CD4-positive, CD25-positive, alpha-beta regulatory T cell (primary cell): ENCODE results near the gene NTF4. TPM values are rescaled to one million over a fixed set of nuclear protein-coding genes. Genes with fewer than 3 reads are reported as not detected.
"Not testable (repeated sequence)": the region's sequence is repeated elsewhere in the genome, so short reads cannot be mapped to it uniquely, and the experiment has no call there.

Experiments
- ATAC-seq, 2 donors: fragments of 150-1000 bp; cut with Tn5 transposase; one replicate each; pipeline ENCODE4 v1.10.0; 2021; ENCODE audit warnings: low read depth in 2 of 2, moderate number of reproducible peaks in 2 of 2, moderate library complexity in 1 of 2
- DNase-seq, 3 donors: peaks; one replicate each; pipeline versions ENCODE4 v3.0.0 to v3.0.0-alpha.2; 2012 to 2022; ENCODE audit warnings: mixed read lengths in 1 of 3
- H3K27ac ChIP-seq: one replicate; pipeline ENCODE4 v1.7.0; 2013; ENCODE audit warnings: mild to moderate bottlenecking, low read length; ENCODE audit not compliant: insufficient read depth, poor library complexity, severe bottlenecking
- H3K27me3 ChIP-seq: one replicate; pipeline ENCODE4 v1.7.0; 2013; ENCODE audit warnings: low read length; ENCODE audit not compliant: control insufficient read depth, insufficient read depth
- H3K36me3 ChIP-seq: one replicate; pipeline ENCODE4 v1.7.0; 2013; ENCODE audit warnings: mild to moderate bottlenecking, low read length, moderate library complexity; ENCODE audit not compliant: control insufficient read depth, insufficient read depth
- H3K4me1 ChIP-seq: 2 replicates; pipeline ENCODE4 v1.7.0; 2013; ENCODE audit warnings: mild to moderate bottlenecking, low read length; ENCODE audit not compliant: insufficient read depth, control insufficient read depth, poor library complexity, severe bottlenecking
- H3K4me3 ChIP-seq: one replicate; pipeline ENCODE4 v1.7.0; 2013; ENCODE audit warnings: low read depth, mild to moderate bottlenecking, low read length, moderate library complexity
- H3K9me3 ChIP-seq, 2 experiments: 1 replicate in 1 of 2; 2 replicates in 1 of 2; pipeline ENCODE4 v1.7.0; 2013; ENCODE audit warnings: low read length in 2 of 2, mild to moderate bottlenecking in 1 of 2, moderate library complexity in 1 of 2; ENCODE audit not compliant: control insufficient read depth in 2 of 2
- H3K27ac Mint-ChIP-seq, 3 donors: one replicate each; pipeline ENCODE4 v1.8.0; 2020 to 2022; ENCODE audit warnings: mild to moderate bottlenecking in 3 of 3, mixed read lengths in 3 of 3, moderate library complexity in 2 of 3
- H3K27me3 Mint-ChIP-seq: one replicate; pipeline ENCODE4 v1.8.0; 2022; ENCODE audit warnings: mild to moderate bottlenecking, mixed read lengths
- H3K36me3 Mint-ChIP-seq: one replicate; pipeline ENCODE4 v1.8.0; 2020; ENCODE audit warnings: mixed read lengths
- H3K4me1 Mint-ChIP-seq, 4 donors: one replicate each; pipeline ENCODE4 v1.8.0; 2020 to 2022; ENCODE audit warnings: mixed read lengths in 4 of 4, mild to moderate bottlenecking in 1 of 4
- H3K4me3 Mint-ChIP-seq, 4 donors: one replicate each; pipeline ENCODE4 v1.8.0; 2020 to 2022; ENCODE audit warnings: mild to moderate bottlenecking in 4 of 4, mixed read lengths in 4 of 4, moderate library complexity in 3 of 4
- H3K9me3 Mint-ChIP-seq, 7 donors: one replicate each; pipeline ENCODE4 v1.8.0; 2020 to 2022; ENCODE audit warnings: mixed read lengths in 7 of 7, mild to moderate bottlenecking in 3 of 7, moderate library complexity in 2 of 7
- polyA plus RNA-seq, 4 donors: library from polyadenylated mRNA; unstranded; fragments of 300-500 nt; fragmentation: Illumina TruSeq; gene quantifications; one replicate each; pipeline ENCODE4 v1.2.3, GENCODE V29; 2021
- total RNA-seq: library from RNA; stranded (reverse); gene quantifications from one replicate; pipeline ENCODE4 v1.2.3, GENCODE V29; 2022

NTF4 gene
- total and polyA plus RNA-seq, 5 donors from 2014 or later = not detected

- Histone ChIP-seq H3K27me3 (peaks cover 3% of the 10 kb centered on the region), H3K36me3 (no peaks in the 10 kb centered on the region), H3K4me3 (no peak overlapping the region), H3K27ac (no peak overlapping the region), H3K4me1 (peaks cover 27% of the 10 kb centered on the region), H3K9me3 (no peaks in the 10 kb centered on the region)
- Mint-ChIP-seq H3K27ac (peak overlapping the region in 1 of 3 donors; percentile 31), H3K9me3 (peaks cover 0 to 5% (median 0%) of the 10 kb centered on the region in 7 donors), H3K36me3 (no peaks in the 10 kb centered on the region), H3K27me3 (peaks cover 90% of the 10 kb centered on the region), H3K4me3 (no peak overlapping the region), H3K4me1 (peaks cover 0 to 24% (median 10%) of the 10 kb centered on the region in 4 donors)
- ATAC-seq (no peak), DNase-seq (no peak)
Observed at GRCh38 chr19:49061000-49061399, 3.6 kb downstream of the NTF4 start.

GRCh38 chr19:49059053-49059452 lies 5.6 kb downstream of the NTF4 start:
- peaks cover 0 to 5% (median 0%) of the 10 kb centered on the region in 7 donors for H3K9me3 Mint-ChIP-seq
- peaks cover 83% of the 10 kb centered on the region for H3K27me3 Mint-ChIP-seq
- no peak overlapping the region for H3K27ac Mint-ChIP-seq
- H3K4me3 Mint-ChIP-seq = peak overlapping the region in 2 of 4 donors; percentile 1 to 36
- H3K36me3 Mint-ChIP-seq = no peaks in the 10 kb centered on the region
- Histone ChIP-seq H3K27me3 (peaks cover 3% of the 10 kb centered on the region), H3K4me3 (no peak overlapping the region), H3K4me1 (peaks cover 25% of the 10 kb centered on the region), H3K36me3 (no peaks in the 10 kb centered on the region), H3K9me3 (no peaks in the 10 kb centered on the region), H3K27ac (no peak overlapping the region)
- DNase-seq (no peak), ATAC-seq (no peak)
- peaks cover 0 to 22% (median 10%) of the 10 kb centered on the region in 4 donors for H3K4me1 Mint-ChIP-seq

GRCh38 chr19:49058562-49058961 lies 6.1 kb downstream of the NTF4 start:
- Mint-ChIP-seq H3K27ac (no peak overlapping the region), H3K36me3 (no peaks in the 10 kb centered on the region), H3K4me3 (no peak overlapping the region), H3K4me1 (peaks cover 0 to 23% (median 10%) of the 10 kb centered on the region in 4 donors), H3K27me3 (peaks cover 78% of the 10 kb centered on the region), H3K9me3 (peaks cover 0 to 5% (median 0%) of the 10 kb centered on the region in 7 donors)
- peaks cover 25% of the 10 kb centered on the region for H3K4me1 ChIP-seq
- no peak for DNase-seq
- H3K27ac ChIP-seq = no peak overlapping the region
- ATAC-seq = no peak
- H3K4me3 ChIP-seq = no peak overlapping the region
- H3K27me3 ChIP-seq = peaks cover 3% of the 10 kb centered on the region
- no peaks in the 10 kb centered on the region for H3K36me3 ChIP-seq
- no peaks in the 10 kb centered on the region for H3K9me3 ChIP-seq

DNA sequence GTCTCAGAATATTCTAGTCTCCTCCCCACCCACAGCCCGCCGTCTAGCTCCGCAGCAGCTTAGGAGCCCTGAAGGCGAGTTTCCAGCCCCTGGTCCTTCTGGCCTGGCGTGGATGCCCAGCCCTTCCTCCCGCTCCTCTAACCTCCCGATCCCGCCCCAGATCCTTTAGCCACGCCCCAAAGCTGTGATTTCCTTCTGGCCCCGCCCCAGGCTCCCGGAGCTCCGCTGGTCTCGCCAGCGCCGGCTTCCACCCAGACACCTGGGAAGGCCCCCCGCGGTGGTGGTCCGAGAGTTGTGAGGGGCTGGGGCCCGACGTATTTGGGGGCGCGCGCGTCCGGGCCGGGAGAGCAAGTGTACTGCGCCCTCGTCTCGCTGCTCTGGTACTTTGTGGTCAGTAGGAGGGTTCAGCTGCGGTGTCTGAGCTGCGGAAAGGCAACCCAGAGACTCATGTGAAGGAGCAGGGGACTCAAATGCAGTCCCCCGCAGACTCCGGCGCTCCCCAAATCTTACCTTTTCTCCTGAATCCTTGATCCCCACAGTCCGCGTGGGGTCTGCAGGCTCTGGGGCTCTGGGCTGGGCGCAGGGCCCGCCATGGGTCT lies 6.9 kb downstream of the NTF4 start, which contains the start of gene CGB7:
Gene CGB7, minus strand, starts transcription at position 114 of the 599 bp plus-strand sequence. CDS start 2,374 bp downstream, outside the sequence.
- no peaks in the 10 kb centered on the region for H3K36me3 ChIP-seq
- peaks cover 0 to 23% (median 10%) of the 10 kb centered on the region in 4 donors for H3K4me1 Mint-ChIP-seq
- H3K27me3 Mint-ChIP-seq = peaks cover 70% of the 10 kb centered on the region
- ATAC-seq = peak; percentile 16 to 28
- H3K9me3 Mint-ChIP-seq = peaks cover 0 to 5% (median 0%) of the 10 kb centered on the region in 7 donors
- H3K36me3 Mint-ChIP-seq = no peaks in the 10 kb centered on the region
- peaks cover 3% of the 10 kb centered on the region for H3K27me3 ChIP-seq
- H3K27ac ChIP-seq = no peak within 1 kb of the TSS
- peak within 1 kb of the TSS; percentile 82 to 88 (median 86) for H3K4me3 Mint-ChIP-seq
- no peaks in the 10 kb centered on the region for H3K9me3 ChIP-seq
- peaks cover 25% of the 10 kb centered on the region for H3K4me1 ChIP-seq
- peak within 1 kb of the TSS; percentile 32 for H3K4me3 ChIP-seq
- H3K27ac Mint-ChIP-seq = peak within 1 kb of the TSS in 1 of 3 donors; percentile 28
- peak in 2 of 3 donors; percentile 19 to 38 for DNase-seq

- ATAC-seq = not testable (repeated sequence)
Observed at GRCh38 chr19:49056902-49057596, 7.6 kb downstream of the NTF4 start.

GRCh38 chr19:49056101-49056901 lies 8.3 kb downstream of the NTF4 start:
- Mint-ChIP-seq H3K4me1 (peaks cover 0 to 23% (median 10%) of the 10 kb centered on the region in 4 donors), H3K36me3 (no peaks in the 10 kb centered on the region), H3K9me3 (peaks cover 0 to 5% (median 0%) of the 10 kb centered on the region in 7 donors), H3K27ac (no peak overlapping the region), H3K27me3 (peaks cover 56% of the 10 kb centered on the region), H3K4me3 (peak overlapping the region; percentile 82 to 88 (median 86))
- peaks cover 3% of the 10 kb centered on the region for H3K27me3 ChIP-seq
- H3K36me3 ChIP-seq = no peaks in the 10 kb centered on the region
- peaks cover 25% of the 10 kb centered on the region for H3K4me1 ChIP-seq
- H3K9me3 ChIP-seq = no peaks in the 10 kb centered on the region
- H3K4me3 ChIP-seq = peak overlapping the region; percentile 32
- DNase-seq (peak; percentile 45 to 58 (median 47)), ATAC-seq (peak; percentile 63 to 66)
- H3K27ac ChIP-seq = no peak overlapping the region

More at GRCh38 chr19:49056902-49057596, 7.6 kb downstream of the NTF4 start:
- not testable (repeated sequence) for H3K27ac ChIP-seq, H3K36me3 Mint-ChIP-seq, H3K27me3 ChIP-seq, H3K9me3 ChIP-seq, H3K36me3 ChIP-seq, H3K9me3 Mint-ChIP-seq, DNase-seq
- Histone ChIP-seq H3K4me1 (peaks cover 25% of the 10 kb centered on the region), H3K4me3 (peak overlapping the region; percentile 32)
- peaks cover 63% of the 10 kb centered on the region for H3K27me3 Mint-ChIP-seq
- peaks cover 0 to 23% (median 10%) of the 10 kb centered on the region in 4 donors for H3K4me1 Mint-ChIP-seq
- H3K27ac Mint-ChIP-seq = peak overlapping the region in 1 of 3 donors; percentile 28
- H3K4me3 Mint-ChIP-seq = peak overlapping the region; percentile 82 to 88 (median 86)

GRCh38 chr19:49050376-49051033 lies 14.1 kb downstream of the NTF4 start:
- H3K27me3 Mint-ChIP-seq, H3K27ac Mint-ChIP-seq, H3K4me1 ChIP-seq, H3K27ac ChIP-seq, H3K4me3 ChIP-seq, H3K4me1 Mint-ChIP-seq, H3K9me3 ChIP-seq, DNase-seq, H3K9me3 Mint-ChIP-seq, ATAC-seq, H3K4me3 Mint-ChIP-seq, H3K27me3 ChIP-seq, H3K36me3 ChIP-seq, H3K36me3 Mint-ChIP-seq: not testable (repeated sequence)
